Measurements from ENCODE around the gene B3GALT6. TPM values are rescaled to one million over a fixed set of nuclear protein-coding genes. Genes with fewer than 3 reads are reported as not detected.

Gene B3GALT6
- total RNA-seq, 5 donors from 2014 or later (not counting 1 experiment from before 2014, with no cell fraction given), result 10.0 to 30.4 (median 25.1) TPM

GRCh38 chr1:1253972-1254666 lies 22.1 kb downstream of the B3GALT6 start:
- ChIA-PET POLR2A (no interaction called here), CTCF (no interaction called here)
- DNase-seq (no peak), ATAC-seq (replicated peaks in 1 of 4) (no peak)
- Histone ChIP-seq H3K4me1 (ENCODE audit: control insufficient read depth in 1 of 2, extremely low read depth in 1 of 2, insufficient read depth in 2 of 2, low read length in 2 of 2) (peaks cover 12 to 26% of the 10 kb centered on the region in 2 experiments), H3K36me3 (ENCODE audit: control insufficient read depth in 2 of 2, extremely low read depth in 1 of 2, insufficient read depth in 1 of 2, low read length in 1 of 2) (peaks cover 9 to 39% of the 10 kb centered on the region in 2 donors), H3K27me3 (replicated peaks in 1 of 2; ENCODE audit: control insufficient read depth in 2 of 2, extremely low read depth in 1 of 2, insufficient read depth in 2 of 2, low read length in 1 of 2) (no peaks in the 10 kb centered on the region), H3K9me3 (no peaks in the 10 kb centered on the region), H3K4me3 (ENCODE audit: control insufficient read depth in 1 of 2, extremely low read depth in 1 of 2, low read length in 1 of 2) (no peak overlapping the region), H3K27ac (ENCODE audit: low read length) (no peak overlapping the region)
- H3K9me3 Mint-ChIP-seq, result no peaks in the 10 kb centered on the region
- no peak overlapping the region for H3K27ac Mint-ChIP-seq
- no peak overlapping the region for H3K4me3 Mint-ChIP-seq
- H3K27me3 Mint-ChIP-seq, result no peaks in the 10 kb centered on the region
- H3K4me1 Mint-ChIP-seq, result peaks cover 17 to 24% (median 21%) of the 10 kb centered on the region in 3 donors
- 97% methylated on average over 45 of the region's 50 CpGs for WGBS (ENCODE audit: insufficient coverage)
- H3K36me3 Mint-ChIP-seq, result peaks cover 25% of the 10 kb centered on the region

- H3K27me3 ChIP-seq (replicated peaks in 1 of 2; ENCODE audit: control insufficient read depth in 2 of 2, extremely low read depth in 1 of 2, insufficient read depth in 2 of 2, low read length in 1 of 2), result no peaks in the 10 kb centered on the region
- no peak for ATAC-seq (replicated peaks in 1 of 4)
- no peak overlapping the region for H3K4me3 ChIP-seq (ENCODE audit: control insufficient read depth in 1 of 2, extremely low read depth in 1 of 2, low read length in 1 of 2)
- ChIA-PET CTCF (no interaction called here), POLR2A (no interaction called here)
- Mint-ChIP-seq H3K27ac (no peak overlapping the region), H3K4me3 (no peak overlapping the region), H3K4me1 (peaks cover 17 to 23% (median 18%) of the 10 kb centered on the region in 3 donors), H3K27me3 (no peaks in the 10 kb centered on the region), H3K9me3 (no peaks in the 10 kb centered on the region), H3K36me3 (peaks cover 29% of the 10 kb centered on the region)
- H3K4me1 ChIP-seq (ENCODE audit: control insufficient read depth in 1 of 2, extremely low read depth in 1 of 2, insufficient read depth in 2 of 2, low read length in 2 of 2), result peaks cover 12 to 24% of the 10 kb centered on the region in 2 experiments
- WGBS (ENCODE audit: insufficient coverage), result 90% methylated on average over 21 of the region's 21 CpGs
- DNase-seq, result no peak
- no peak overlapping the region for H3K27ac ChIP-seq (ENCODE audit: low read length)
- no peaks in the 10 kb centered on the region for H3K9me3 ChIP-seq
- peaks cover 9 to 41% of the 10 kb centered on the region in 2 donors for H3K36me3 ChIP-seq (ENCODE audit: control insufficient read depth in 2 of 2, extremely low read depth in 1 of 2, insufficient read depth in 1 of 2, low read length in 1 of 2)
Measured at GRCh38 chr1:1254667-1254998, 22.6 kb downstream of the B3GALT6 start.

- DNase-seq (no peak), ATAC-seq (replicated peaks in 1 of 4) (no peak)
- POLR2A ChIA-PET, result no interaction called here
- Histone ChIP-seq H3K4me1 (ENCODE audit: control insufficient read depth in 1 of 2, extremely low read depth in 1 of 2, insufficient read depth in 2 of 2, low read length in 2 of 2) (peaks cover 12 to 22% of the 10 kb centered on the region in 2 experiments), H3K27me3 (replicated peaks in 1 of 2; ENCODE audit: control insufficient read depth in 2 of 2, extremely low read depth in 1 of 2, insufficient read depth in 2 of 2, low read length in 1 of 2) (no peaks in the 10 kb centered on the region), H3K9me3 (no peaks in the 10 kb centered on the region), H3K4me3 (ENCODE audit: control insufficient read depth in 1 of 2, extremely low read depth in 1 of 2, low read length in 1 of 2) (no peak overlapping the region), H3K36me3 (ENCODE audit: control insufficient read depth in 2 of 2, extremely low read depth in 1 of 2, insufficient read depth in 1 of 2, low read length in 1 of 2) (peaks cover 9 to 46% of the 10 kb centered on the region in 2 donors), H3K27ac (ENCODE audit: low read length) (no peak overlapping the region)
- CTCF ChIA-PET, result no interaction called here
- Mint-ChIP-seq H3K4me3 (no peak overlapping the region), H3K36me3 (peaks cover 33% of the 10 kb centered on the region), H3K9me3 (no peaks in the 10 kb centered on the region), H3K27ac (no peak overlapping the region), H3K27me3 (no peaks in the 10 kb centered on the region), H3K4me1 (peaks cover 17 to 23% (median 18%) of the 10 kb centered on the region in 3 donors)
- WGBS (ENCODE audit: insufficient coverage), result 92% methylated on average over 21 of the region's 26 CpGs
Measured at GRCh38 chr1:1255078-1255477, 23.0 kb downstream of the B3GALT6 start.

- H3K36me3 ChIP-seq (ENCODE audit: control insufficient read depth in 2 of 2, extremely low read depth in 1 of 2, insufficient read depth in 1 of 2, low read length in 1 of 2), result peaks cover 9 to 51% of the 10 kb centered on the region in 2 donors
- peaks cover 16 to 19% (median 17%) of the 10 kb centered on the region in 3 donors for H3K4me1 Mint-ChIP-seq
Measured at GRCh38 chr1:1255611-1256010, 23.6 kb downstream of the B3GALT6 start.

DNA sequence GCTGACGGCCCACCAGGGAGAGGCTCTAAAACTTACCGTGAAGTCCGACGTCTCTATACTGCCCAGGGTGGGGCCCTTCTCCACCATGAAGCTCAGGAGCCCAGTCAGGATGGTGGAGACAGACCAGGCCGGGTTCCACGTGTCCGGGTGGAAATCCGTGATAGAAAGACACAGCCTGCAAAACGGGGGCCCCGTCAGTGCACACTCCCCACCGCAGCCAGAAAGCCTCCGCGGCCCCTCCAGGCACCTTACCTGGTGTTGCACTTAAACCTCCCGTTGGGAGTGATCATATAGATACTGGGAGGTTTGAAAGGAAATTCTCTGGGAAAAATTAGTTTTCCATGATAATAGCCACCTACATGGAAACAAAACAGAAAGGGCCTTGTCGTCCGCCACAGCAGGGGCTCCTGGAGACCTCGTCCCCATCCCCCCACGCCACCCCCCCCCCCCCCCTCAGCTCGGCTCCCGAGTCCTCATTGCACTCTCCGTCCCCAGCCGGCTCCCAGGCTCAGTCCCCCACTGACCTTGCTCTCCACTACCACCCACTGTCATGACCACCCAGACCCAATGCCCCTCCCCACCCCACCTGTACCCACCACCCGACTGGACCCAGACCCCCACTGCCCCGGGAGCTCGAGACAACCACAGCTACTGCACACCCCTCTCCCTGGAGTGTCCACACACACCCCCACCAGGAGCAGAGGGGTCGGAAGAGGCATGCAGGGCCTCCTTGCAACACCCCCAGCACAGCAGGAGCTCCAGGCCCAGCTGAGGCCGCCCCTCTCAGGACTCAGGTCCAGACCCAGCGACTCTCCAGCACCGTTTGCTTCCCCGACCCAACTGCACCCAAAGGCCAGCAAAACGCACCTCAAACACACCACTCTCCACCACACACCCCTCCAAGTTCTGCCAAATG lies 25.2 kb downstream of the B3GALT6 start:
- Histone ChIP-seq H3K4me3 (ENCODE audit: control insufficient read depth in 1 of 2, extremely low read depth in 1 of 2, low read length in 1 of 2) (no peak overlapping the region), H3K9me3 (no peaks in the 10 kb centered on the region), H3K27ac (ENCODE audit: low read length) (no peak overlapping the region), H3K27me3 (replicated peaks in 1 of 2; ENCODE audit: control insufficient read depth in 2 of 2, extremely low read depth in 1 of 2, insufficient read depth in 2 of 2, low read length in 1 of 2) (no peaks in the 10 kb centered on the region), H3K36me3 (ENCODE audit: control insufficient read depth in 2 of 2, extremely low read depth in 1 of 2, insufficient read depth in 1 of 2, low read length in 1 of 2) (peaks cover 9 to 62% of the 10 kb centered on the region in 2 donors), H3K4me1 (ENCODE audit: control insufficient read depth in 1 of 2, extremely low read depth in 1 of 2, insufficient read depth in 2 of 2, low read length in 2 of 2) (peaks cover 0 to 14% of the 10 kb centered on the region in 2 experiments)
- H3K4me1 Mint-ChIP-seq, result peaks cover 15 to 17% (median 16%) of the 10 kb centered on the region in 3 donors
- ATAC-seq (replicated peaks in 1 of 4) (no peak), DNase-seq (no peak)
- H3K9me3 Mint-ChIP-seq, result no peaks in the 10 kb centered on the region
- peaks cover 41% of the 10 kb centered on the region for H3K36me3 Mint-ChIP-seq
- H3K27me3 Mint-ChIP-seq, result no peaks in the 10 kb centered on the region
- ChIA-PET CTCF (no interaction called here), POLR2A (no interaction called here)
- no peak overlapping the region for H3K4me3 Mint-ChIP-seq
- WGBS (ENCODE audit: insufficient coverage), result 95% methylated on average over 12 of the region's 31 CpGs
- H3K27ac Mint-ChIP-seq, result peak overlapping the region in 1 of 2 donors; percentile 61

More at GRCh38 chr1:1255611-1256010, 23.6 kb downstream of the B3GALT6 start:
- CTCF ChIA-PET, result no interaction called here
- WGBS (ENCODE audit: insufficient coverage), result 99% methylated on average over 8 of the region's 10 CpGs
- Histone ChIP-seq H3K4me1 (ENCODE audit: control insufficient read depth in 1 of 2, extremely low read depth in 1 of 2, insufficient read depth in 2 of 2, low read length in 2 of 2) (peaks cover 8 to 17% of the 10 kb centered on the region in 2 experiments), H3K9me3 (no peaks in the 10 kb centered on the region), H3K4me3 (ENCODE audit: control insufficient read depth in 1 of 2, extremely low read depth in 1 of 2, low read length in 1 of 2) (no peak overlapping the region), H3K27ac (ENCODE audit: low read length) (no peak overlapping the region), H3K27me3 (replicated peaks in 1 of 2; ENCODE audit: control insufficient read depth in 2 of 2, extremely low read depth in 1 of 2, insufficient read depth in 2 of 2, low read length in 1 of 2) (no peaks in the 10 kb centered on the region)
- POLR2A ChIA-PET, result no interaction called here
- Mint-ChIP-seq H3K4me3 (no peak overlapping the region), H3K27ac (no peak overlapping the region), H3K9me3 (no peaks in the 10 kb centered on the region), H3K27me3 (no peaks in the 10 kb centered on the region), H3K36me3 (peaks cover 35% of the 10 kb centered on the region)
- DNase-seq (no peak), ATAC-seq (replicated peaks in 1 of 4) (no peak)

GRCh38 chr1:1259119-1259488 lies 27.1 kb downstream of the B3GALT6 start:
- peaks cover 0 to 18% of the 10 kb centered on the region in 2 experiments for H3K4me1 ChIP-seq (ENCODE audit: control insufficient read depth in 1 of 2, extremely low read depth in 1 of 2, insufficient read depth in 2 of 2, low read length in 2 of 2)

More at GRCh38 chr1:1259119-1259488, 27.1 kb downstream of the B3GALT6 start:
- Mint-ChIP-seq H3K4me3 (no peak overlapping the region), H3K27ac (no peak overlapping the region), H3K36me3 (peaks cover 37% of the 10 kb centered on the region), H3K27me3 (no peaks in the 10 kb centered on the region), H3K4me1 (peaks cover 8 to 19% (median 15%) of the 10 kb centered on the region in 3 donors), H3K9me3 (no peaks in the 10 kb centered on the region)
- peaks cover 17 to 73% of the 10 kb centered on the region in 2 donors for H3K36me3 ChIP-seq (ENCODE audit: control insufficient read depth in 2 of 2, extremely low read depth in 1 of 2, insufficient read depth in 1 of 2, low read length in 1 of 2)
- H3K27ac ChIP-seq (ENCODE audit: low read length), result no peak overlapping the region
- H3K9me3 ChIP-seq, result no peaks in the 10 kb centered on the region
- ATAC-seq (replicated peaks in 1 of 4), result no peak
- H3K27me3 ChIP-seq (replicated peaks in 1 of 2; ENCODE audit: control insufficient read depth in 2 of 2, extremely low read depth in 1 of 2, insufficient read depth in 2 of 2, low read length in 1 of 2), result no peaks in the 10 kb centered on the region
- no peak for DNase-seq
- H3K4me3 ChIP-seq (ENCODE audit: control insufficient read depth in 1 of 2, extremely low read depth in 1 of 2, low read length in 1 of 2), result no peak overlapping the region
- POLR2A ChIA-PET, result no interaction called here
- CTCF ChIA-PET, result no interaction called here
- WGBS (ENCODE audit: insufficient coverage), result 99% methylated on average over 22 of the region's 22 CpGs

All from T-cell (primary cell).